SW480 (cell line): Measurements from ENCODE around the gene CTIF.
"Not testable (repeated sequence)": the region's sequence is repeated elsewhere in the genome, so short reads cannot be mapped to it uniquely, and the experiment has no call there.

Source experiments
- DNase-seq: peaks from one replicate; pipeline ENCODE4 v3.0.0-alpha.2; 2016; ENCODE audit warnings: low spot score

Gene CTIF

GRCh38 chr18:48643262-48643661, 104.4 kb downstream of the CTIF start:
- no peak for DNase-seq

- no peak for DNase-seq
These were observed 105.2 kb downstream of the CTIF start for GRCh38 chr18:48644029-48644428.

GRCh38 chr18:48645427-48646002, 106.7 kb downstream of the CTIF start:
- no peak for DNase-seq

- DNase-seq, result no peak
These were observed 108.1 kb downstream of the CTIF start for GRCh38 chr18:48646976-48647375.

GRCh38 chr18:48649231-48649630, 110.4 kb downstream of the CTIF start:
- DNase-seq, result no peak

- not testable (repeated sequence) for DNase-seq
These were observed 115.8 kb downstream of the CTIF start for GRCh38 chr18:48654591-48654990.

- DNase-seq, result no peak
These were observed 116.7 kb downstream of the CTIF start for GRCh38 chr18:48655508-48655907.

- no peak for DNase-seq
These were observed 117.3 kb downstream of the CTIF start for GRCh38 chr18:48656176-48656575.

GRCh38 chr18:48656582-48656981, 117.8 kb downstream of the CTIF start:
- no peak for DNase-seq

GRCh38 chr18:48657447-48658120, 118.8 kb downstream of the CTIF start:
- DNase-seq, result no peak

- DNase-seq, result no peak
These were observed 119.9 kb downstream of the CTIF start for GRCh38 chr18:48658721-48659120.

GRCh38 chr18:48659188-48660009, 120.6 kb downstream of the CTIF start:
- no peak for DNase-seq

GRCh38 chr18:48660346-48661228, 121.8 kb downstream of the CTIF start:
- no peak for DNase-seq

- DNase-seq, result no peak
These were observed 122.6 kb downstream of the CTIF start for GRCh38 chr18:48661421-48661820.

GRCh38 chr18:48662011-48662661, 123.3 kb downstream of the CTIF start:
- peak; percentile 22 for DNase-seq

GRCh38 chr18:48663096-48663930, 124.5 kb downstream of the CTIF start:
- DNase-seq, result no peak

GRCh38 chr18:48663931-48664847, 125.4 kb downstream of the CTIF start:
- DNase-seq, result peak; percentile 10

GRCh38 chr18:48665654-48666053, 126.8 kb downstream of the CTIF start:
- no peak for DNase-seq

- DNase-seq, result no peak
These were observed 127.8 kb downstream of the CTIF start for GRCh38 chr18:48666613-48667012.
